ENCODE measurements around the gene MACROD2. TPM values are rescaled to one million over a fixed set of nuclear protein-coding genes. Genes with fewer than 3 reads are reported as not detected.

Gene MACROD2
- total RNA-seq, 1 donor: 1.3 TPM

DNA sequence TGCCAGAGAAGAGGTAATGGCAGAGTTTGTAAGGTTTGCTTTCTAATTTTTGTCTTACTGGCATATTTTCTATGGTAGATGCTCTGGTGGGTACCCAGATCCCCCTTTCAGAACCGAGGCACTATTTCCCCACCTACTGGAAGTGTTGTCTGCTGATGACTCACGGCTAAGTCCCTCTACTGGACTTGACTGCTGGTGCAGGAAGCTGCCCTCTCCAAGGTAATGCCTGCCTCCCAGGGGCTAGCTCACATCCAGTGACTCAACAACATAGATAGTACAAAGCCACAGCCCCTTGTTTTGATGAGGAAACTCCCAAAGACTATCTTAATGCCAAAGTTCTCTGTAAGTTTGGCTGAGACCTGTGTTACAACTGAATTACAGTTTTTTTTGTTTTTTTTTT, 627.5 kb downstream of the MACROD2 start:
- peak; percentile 65 for DNase-seq (ENCODE audit: low read depth)

DNA sequence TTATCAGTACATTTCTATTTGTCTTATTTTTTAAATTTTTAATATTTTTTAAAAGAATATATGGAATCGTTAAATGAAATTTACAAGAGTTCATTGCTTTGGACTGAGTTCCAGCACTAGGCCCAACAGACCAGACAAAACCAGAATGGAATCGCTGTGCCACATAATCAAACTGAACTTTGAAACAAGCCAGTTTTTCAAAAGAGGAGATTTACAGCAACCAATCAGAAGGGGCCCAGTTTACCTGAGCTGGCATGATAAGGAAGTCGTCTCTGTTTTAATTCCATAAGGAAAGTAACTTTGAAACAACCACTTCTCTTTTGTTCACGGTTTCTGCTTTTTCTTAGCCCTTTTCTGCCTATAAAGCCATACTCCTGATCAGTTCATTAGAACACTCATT, 635.7 kb downstream of the MACROD2 start:
- DNase-seq (ENCODE audit: low read depth): no peak
- H3K4me3 ChIP-seq (ENCODE audit: low read depth, low read length): no peak overlapping the region
- TF ChIP-seq, protein P1, sequence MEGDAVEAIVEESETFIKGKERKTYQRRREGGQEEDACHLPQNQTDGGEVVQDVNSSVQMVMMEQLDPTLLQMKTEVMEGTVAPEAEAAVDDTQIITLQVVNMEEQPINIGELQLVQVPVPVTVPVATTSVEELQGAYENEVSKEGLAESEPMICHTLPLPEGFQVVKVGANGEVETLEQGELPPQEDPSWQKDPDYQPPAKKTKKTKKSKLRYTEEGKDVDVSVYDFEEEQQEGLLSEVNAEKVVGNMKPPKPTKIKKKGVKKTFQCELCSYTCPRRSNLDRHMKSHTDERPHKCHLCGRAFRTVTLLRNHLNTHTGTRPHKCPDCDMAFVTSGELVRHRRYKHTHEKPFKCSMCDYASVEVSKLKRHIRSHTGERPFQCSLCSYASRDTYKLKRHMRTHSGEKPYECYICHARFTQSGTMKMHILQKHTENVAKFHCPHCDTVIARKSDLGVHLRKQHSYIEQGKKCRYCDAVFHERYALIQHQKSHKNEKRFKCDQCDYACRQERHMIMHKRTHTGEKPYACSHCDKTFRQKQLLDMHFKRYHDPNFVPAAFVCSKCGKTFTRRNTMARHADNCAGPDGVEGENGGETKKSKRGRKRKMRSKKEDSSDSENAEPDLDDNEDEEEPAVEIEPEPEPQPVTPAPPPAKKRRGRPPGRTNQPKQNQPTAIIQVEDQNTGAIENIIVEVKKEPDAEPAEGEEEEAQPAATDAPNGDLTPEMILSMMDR (IDR thresholded peaks at IDR 0.05; ENCODE audit: insufficient read depth, low read length): no peak

More for the DNA sequence above, 627.5 kb downstream of the MACROD2 start:
- H3K4me3 ChIP-seq (ENCODE audit: low read depth, low read length): no peak overlapping the region
- TF ChIP-seq, protein P1 (IDR thresholded peaks at IDR 0.05; ENCODE audit: insufficient read depth, low read length): peak; percentile 32

DNA sequence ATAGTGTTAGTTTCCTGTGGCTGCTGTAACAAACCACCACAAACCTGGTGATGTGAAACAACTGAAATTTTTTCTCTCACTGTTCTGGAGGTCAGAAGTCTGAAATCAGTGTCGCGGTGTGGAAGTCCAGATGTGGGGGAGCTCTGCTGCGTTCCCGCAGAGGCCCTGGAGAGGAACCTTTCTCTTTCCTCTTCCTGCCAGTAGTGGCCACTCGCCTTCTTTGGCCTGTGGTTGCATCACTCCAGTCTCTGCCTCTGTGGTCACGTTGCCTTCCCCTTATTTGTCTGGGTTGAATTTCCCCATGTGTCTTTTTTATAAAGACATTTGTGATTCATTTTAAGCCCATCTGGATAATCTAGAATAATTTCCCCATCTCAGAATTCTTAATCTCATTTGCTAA, 637.6 kb downstream of the MACROD2 start:
- TF ChIP-seq, protein P1 (IDR thresholded peaks at IDR 0.05; ENCODE audit: insufficient read depth, low read length): no peak
- H3K4me3 ChIP-seq (ENCODE audit: low read depth, low read length): no peak overlapping the region
- DNase-seq (ENCODE audit: low read depth): no peak

DNA sequence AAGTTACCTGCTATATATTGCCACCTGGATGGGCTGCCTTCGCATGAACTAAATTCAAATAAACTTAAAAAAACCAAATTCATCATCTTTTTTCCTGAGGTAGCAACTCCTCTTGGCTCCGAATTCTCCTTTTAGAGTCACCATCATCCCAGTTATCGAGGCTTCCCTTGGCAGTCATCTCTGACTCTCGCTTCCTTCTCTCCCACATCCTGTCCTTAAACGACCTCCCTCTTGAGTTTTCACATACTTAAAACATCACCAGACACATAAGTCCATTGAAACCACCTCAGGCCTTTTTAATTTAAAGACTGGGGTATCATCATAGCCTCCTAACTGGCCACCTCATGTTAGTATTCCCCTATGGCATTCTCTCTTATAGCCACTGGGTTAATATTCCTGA, 638.2 kb downstream of the MACROD2 start:
- TF ChIP-seq, protein P1 (IDR thresholded peaks at IDR 0.05; ENCODE audit: insufficient read depth, low read length): no peak
- no peak overlapping the region for H3K4me3 ChIP-seq (ENCODE audit: low read depth, low read length)

DNA sequence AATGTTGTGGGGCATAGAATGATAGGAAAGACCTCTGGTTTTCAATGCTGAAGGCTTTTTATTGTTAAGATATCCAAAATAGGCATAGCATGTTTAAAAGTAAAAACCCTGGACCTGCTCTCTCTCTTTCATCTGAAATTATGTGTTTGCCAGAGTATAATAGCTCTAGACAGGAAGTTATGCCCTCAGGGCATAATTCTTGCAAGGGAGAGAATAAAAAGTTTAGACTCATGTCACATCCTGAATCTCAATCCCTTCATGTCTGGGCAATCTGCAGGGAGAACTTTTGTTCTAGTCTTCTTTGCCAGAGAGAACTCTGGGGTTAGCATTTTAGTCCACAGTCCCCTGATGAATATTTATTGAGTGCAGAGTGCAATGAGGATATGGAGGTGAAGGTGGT, 639.3 kb downstream of the MACROD2 start:
- TF ChIP-seq, protein P1 (IDR thresholded peaks at IDR 0.05; ENCODE audit: insufficient read depth, low read length): no peak
- H3K4me3 ChIP-seq (ENCODE audit: low read depth, low read length): no peak overlapping the region
- no peak for DNase-seq (ENCODE audit: low read depth)

More for the DNA sequence above, 638.2 kb downstream of the MACROD2 start:
- DNase-seq (ENCODE audit: low read depth): no peak

DNA sequence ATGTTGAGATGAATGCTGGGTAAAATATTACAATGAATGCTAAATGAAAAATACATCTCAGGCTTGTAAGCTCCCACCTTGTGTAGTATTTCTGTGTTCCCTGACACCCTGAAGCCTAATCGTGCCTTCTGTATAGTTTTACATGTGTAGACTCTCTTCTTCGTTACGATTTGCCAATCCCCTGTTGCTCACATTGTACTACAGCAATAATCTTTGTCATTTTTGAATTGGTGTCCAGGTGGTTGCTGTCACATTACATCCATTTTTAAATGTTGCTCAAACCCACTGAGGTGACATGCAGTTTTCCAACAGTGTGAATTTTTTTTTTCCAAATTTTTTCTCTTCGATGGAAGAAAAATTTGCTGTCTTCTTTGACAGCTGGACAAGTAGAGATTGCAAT, 642.1 kb downstream of the MACROD2 start:
- DNase-seq (ENCODE audit: low read depth): no peak

DNA sequence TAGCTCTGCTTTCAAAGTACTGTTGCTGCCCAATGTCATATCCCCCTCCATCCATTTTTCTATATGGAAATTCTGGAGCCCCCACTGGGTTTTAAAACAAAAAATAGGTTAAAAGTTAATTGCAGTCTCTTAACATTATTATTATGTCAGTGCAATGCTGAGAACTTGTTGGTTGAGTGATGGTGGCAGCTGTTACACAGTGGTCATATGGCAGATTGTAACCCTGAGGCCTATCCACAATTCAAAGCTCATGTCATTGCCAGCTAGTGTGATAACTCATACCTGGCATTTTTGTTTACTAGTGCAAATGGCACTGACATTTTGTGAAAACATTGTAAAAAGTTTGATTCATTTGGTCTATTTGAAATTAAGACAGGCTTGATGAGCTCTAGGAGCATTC, 647.8 kb downstream of the MACROD2 start:
- H3K4me3 ChIP-seq (ENCODE audit: low read depth, low read length): no peak overlapping the region
- no peak for DNase-seq (ENCODE audit: low read depth)
- TF ChIP-seq, protein P1 (IDR thresholded peaks at IDR 0.05; ENCODE audit: insufficient read depth, low read length): no peak

More for the DNA sequence above, 642.1 kb downstream of the MACROD2 start:
- H3K4me3 ChIP-seq (ENCODE audit: low read depth, low read length): no peak overlapping the region
- TF ChIP-seq, protein P1 (IDR thresholded peaks at IDR 0.05; ENCODE audit: insufficient read depth, low read length): no peak
